Stimulated activated CD4-positive, alpha-beta T cell treated with anti-CD3 and anti-CD28 coated beads, Interleukin-1b, Interleukin-23, amount 100 ng/mL, for 1 hour (primary cell): ENCODE measurements around the gene POLR2E.

Experiments
- DNase-seq, 2 donors: peaks; one replicate each; pipeline ENCODE4 v3.0.0-alpha.2; 2020; ENCODE audit warnings: low read depth in 2 of 2

Gene POLR2E

DNA sequence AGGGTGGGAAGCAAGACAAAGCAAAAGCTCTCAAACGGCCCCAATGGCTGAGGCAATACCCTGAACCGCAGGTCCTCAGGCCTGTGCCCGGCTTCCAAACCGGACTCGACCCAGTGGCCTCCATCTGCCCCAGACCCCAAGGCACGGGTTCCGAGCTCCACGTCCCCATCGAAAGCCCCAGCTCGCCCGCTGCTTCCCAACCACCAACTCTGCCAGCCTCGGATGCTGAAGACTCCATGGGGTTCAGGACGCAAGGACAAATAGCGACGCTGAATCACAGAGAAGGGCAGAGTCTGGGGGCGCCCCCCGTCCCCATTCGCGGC is 559 bp downstream of the POLR2E start:
- DNase-seq, result no peak

DNA sequence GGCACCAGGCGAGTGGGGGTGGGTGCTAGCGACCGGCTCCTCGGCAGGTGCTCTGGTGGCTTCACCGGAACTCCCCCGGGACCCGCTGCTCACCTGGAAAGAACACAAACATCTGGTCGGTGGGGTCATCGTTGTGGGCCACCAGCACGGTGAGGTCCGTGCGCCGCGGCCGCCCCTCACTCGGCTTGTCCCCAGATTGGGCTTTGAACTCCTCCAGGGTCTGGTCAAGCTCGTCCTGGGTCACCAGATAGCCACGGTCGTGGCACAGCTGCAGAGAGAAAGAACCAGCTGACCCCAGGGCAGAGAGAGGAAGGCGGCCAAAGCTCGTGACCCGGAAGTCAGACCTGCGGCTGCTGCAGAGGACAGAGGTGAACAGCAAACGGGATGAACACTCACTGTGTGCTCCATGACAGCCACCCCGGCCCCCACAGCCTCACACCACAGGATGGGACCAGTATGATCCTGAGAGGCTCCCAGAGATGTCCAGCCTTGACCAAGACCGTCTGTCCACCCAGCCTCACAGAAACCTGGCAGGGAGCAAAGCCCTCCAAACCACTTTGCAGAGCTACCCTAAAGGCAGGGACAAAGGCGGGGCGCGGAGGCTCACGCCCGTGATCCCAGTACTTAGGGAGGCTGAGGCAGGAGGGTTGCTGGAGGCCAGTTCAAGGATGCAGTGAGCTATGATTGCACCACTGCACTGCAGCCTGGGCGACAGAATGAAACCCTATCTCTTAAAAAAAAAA is 1.2 kb downstream of the POLR2E start:
- no peak for DNase-seq

DNA sequence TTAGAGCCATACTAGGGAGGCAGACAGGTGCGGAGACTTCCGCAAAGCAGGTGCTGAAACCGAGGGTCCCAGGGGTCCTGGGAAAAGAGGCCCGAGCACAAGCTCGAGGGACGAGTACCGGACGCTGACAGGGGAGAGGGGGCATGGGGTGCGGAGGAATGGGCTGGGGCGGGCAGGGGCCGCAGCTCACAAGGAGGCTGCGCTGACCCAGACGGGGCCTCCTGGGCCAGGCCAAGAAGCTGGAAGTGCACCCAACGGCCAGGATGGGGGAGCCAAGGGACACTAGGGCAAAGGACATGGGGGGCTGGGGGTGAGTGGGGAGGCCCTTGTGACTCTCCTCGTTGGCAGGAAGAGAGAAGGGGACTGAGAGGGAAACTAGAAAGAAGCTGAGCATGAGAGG is 1.8 kb downstream of the POLR2E start:
- no peak for DNase-seq

DNA sequence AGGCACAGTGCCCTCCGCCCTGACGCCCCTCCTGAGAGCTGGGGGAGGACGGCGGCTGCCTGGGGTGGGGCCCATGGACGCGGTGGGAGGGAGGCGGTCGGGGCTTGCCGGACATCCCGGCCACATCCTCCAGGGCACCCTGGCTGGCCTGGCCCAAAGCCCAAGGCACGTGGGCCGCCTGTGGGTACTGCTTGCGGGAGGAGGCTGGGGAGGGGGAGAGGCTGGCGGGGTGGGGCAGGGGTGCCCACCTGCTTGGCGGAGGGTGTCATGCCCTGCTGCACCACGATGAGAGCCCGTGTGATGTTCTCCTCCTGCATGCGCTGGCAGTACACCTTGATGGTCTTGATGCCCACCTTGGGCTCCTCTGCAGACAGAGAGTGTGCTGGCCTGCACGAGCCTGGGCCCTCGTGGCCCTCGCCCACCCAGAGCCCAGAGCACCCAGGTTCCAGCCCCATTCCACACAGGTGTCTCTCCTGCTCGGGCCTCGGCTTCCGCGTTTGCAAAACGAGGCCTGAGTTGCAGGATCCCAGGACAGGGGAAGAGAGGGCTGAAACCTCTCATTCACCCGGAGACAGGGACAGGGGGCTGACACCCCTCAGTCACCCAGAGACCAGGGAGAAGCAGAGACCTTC is 3.5 kb downstream of the POLR2E start:
- no peak for DNase-seq

DNA sequence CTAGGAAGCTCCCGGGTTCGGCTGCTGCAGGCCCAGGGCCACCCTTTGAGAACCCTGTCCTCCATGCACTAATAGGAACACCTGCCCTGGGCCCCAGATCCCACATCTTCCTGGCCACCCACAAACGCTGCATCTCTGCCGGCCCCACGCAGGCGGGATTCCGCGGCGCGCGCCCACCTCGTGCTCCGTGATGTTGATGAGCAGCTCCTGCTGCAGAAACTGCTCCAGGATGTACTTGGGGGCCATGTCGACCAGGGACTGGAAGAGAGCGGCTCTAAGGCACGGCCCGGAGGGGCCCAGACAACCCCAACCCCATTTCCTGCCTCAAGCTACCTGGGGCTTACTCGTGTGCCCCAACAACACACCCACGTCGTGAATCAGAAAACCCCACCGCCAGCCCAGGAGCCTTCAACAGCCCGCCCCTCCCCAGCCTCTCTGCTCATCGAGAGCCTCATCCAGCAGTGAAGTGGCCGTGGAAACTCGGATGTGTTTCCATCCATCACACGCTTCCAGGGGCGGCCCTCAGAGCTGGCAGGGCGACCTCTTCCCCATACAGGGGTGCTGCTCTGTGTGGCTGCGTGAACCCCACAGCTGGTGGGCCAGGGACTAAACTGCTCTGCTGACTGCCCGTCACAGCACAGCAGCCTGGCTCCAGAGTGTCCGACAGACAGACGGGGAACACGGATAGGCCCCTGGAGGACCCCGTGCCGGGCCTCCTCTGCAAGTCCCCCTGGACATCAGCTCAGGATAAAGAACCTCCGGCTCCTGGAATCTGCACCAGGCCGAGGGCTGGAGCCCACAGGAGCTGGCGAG is 4.2 kb downstream of the POLR2E start:
- DNase-seq, result no peak

DNA sequence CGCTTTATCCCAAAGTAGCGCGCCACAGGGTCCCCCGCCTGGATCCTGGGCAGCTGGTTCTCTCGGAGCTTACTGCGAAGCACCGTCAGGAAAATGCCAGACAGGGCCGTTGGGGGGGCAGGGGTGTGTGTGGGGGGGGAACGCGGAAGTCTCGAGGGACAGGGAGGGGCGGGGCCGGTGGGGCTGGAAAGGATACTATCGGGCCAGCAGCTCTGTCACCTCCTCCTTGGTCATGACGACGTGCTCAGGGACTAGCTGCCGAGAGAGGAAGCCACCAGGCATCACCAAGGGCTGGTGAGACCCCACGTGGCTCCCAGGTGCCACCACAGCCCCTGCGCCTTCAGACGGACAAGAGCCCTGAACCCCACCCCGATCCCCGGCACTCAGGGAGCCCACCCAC is 5.3 kb downstream of the POLR2E start:
- DNase-seq, result no peak

DNA sequence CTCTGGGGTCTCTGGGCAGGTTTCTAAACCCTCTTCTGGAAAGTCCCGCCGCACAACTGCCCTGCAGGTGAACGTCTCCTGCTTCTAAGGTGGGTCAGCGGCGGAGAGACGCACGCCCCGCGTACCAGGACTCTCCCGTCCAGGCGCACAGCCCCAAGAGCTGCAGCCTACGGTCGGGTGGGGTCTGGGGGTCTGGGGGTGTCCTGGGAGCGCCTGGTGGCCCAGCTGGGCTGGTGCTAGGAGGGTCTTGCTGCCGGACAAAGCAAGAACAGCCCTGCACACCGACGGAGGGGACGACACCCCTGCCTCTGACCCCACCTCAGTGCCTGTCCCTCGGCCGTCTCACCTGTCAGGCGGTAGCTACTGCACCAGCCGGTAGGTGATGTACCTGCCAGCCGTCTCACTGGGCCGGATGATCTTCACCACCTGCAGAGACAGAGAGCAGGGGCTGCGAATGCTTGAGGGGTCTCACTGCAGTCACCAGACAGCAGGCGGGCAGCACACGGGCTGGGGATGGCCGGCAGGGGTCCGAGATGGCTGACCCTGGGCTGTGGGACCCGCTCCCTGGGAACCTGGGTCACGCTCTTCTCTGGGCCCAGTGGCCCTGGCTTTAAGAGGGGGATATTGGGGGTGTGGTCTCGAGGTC is 5.9 kb downstream of the POLR2E start:
- DNase-seq, result no peak

DNA sequence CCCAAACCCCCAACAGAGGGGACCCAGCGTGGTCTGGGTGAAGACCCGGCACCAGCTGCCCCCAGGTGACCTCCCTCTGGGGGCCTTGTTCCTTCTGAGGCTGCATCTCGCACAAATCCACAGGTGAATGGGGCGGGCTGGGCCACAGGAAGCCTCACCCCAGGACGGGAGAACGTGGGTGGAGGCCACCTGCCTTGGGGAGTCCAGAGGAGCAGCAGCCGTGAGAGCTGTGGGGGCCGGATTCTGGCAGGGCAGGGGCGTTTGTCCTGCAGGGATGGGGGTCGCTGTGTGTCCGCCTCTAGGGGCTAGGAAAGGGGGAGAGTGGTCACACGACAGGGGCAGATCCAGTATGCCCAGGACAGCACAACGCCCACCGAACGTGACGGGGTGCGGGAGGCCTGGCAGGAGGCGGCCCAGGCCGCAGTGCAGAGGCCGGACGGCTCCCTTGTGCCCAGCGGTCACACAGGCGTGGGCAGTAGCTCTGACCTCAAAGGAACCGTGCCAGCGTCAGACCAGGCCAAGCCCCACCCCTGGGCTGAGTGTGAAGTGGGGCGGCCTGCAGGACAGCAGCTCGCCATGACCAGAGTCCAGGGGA is 6.7 kb downstream of the POLR2E start:
- DNase-seq, result no peak

DNA sequence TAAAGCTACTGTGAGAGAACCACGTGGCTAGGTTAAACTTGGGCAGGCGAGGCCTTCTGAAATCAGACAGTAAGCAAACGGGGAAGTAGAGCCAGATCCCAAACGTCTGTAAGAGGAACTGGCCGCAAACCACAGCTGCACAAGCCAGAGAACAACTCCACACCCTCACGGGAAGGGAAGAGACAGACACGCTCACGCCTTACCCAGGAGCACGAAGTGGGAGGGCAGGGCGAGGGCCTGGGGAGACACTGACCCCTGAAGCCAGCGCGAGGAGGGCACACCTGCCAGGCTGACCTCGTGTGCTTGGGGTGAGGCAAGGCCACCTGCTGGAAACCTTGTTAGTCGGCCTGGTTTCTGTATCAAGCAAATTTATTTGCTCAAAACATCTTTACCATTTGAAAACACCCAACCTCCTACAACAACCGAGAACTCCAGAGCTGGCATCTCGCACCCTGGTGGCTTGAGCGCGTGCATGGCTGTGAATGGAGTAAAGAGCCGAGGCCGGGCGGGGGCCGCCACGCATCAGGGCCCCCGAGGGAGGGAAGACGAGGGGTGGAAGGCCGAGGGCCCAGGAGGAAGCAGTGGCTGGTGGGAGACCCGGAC is 7.3 kb downstream of the POLR2E start:
- DNase-seq, result no peak

DNA sequence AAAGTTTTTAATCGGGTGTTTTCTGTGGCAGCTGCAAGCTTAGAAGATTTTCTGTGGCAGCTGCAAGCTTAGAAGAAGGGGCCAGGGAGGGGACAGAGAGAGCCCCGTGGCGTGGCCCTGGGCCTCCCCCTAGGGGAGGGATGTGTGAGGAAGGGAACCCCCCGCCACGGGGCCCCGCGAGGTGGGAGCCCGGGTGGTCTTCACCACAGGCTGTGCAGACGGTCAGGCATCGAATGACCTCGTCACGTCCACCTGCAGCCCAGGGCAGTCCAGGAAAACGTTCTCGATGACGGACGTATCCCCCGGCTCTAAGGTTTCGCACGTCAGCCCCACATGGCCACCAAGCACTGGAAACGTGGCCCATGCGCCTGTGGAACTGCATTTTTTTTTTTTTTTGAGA is 8.6 kb downstream of the POLR2E start:
- DNase-seq, result no peak

DNA sequence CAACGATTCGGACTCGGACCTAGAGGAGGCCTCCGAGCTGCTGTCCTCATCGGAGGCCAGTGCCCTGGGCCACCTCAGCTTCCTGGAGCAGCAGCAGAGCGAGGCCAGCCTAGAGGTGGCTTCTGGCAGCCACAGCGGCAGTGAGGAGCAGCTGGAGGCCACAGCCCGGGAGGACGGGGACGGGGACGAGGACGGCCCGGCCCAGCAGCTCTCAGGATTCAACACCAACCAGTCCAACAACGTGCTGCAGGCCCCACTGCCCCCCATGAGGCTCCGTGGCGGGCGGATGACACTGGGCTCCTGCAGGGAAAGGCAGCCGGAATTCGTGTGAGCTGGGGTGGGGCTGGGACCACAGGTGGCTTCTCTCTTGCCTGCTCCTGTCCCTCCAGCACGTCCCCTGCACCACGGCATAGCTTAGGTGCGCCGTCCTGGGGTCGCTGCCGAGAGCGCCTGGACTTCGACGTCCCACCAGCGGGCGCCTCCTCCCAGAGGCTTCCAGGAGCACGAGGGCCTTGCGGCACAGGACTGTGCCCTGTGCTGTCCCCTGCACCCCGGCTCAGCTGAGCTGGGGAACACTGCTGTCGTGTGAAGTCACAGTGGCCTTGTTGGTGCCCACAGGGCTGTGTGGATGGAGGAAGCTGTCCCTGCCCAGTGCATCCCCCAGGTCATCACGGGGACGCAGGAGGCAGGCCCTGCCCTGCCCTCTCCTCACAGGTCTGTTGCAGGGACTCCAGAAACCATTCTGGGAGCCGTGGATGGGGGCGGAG is 9.3 kb downstream of the POLR2E start:
- no peak for DNase-seq

DNA sequence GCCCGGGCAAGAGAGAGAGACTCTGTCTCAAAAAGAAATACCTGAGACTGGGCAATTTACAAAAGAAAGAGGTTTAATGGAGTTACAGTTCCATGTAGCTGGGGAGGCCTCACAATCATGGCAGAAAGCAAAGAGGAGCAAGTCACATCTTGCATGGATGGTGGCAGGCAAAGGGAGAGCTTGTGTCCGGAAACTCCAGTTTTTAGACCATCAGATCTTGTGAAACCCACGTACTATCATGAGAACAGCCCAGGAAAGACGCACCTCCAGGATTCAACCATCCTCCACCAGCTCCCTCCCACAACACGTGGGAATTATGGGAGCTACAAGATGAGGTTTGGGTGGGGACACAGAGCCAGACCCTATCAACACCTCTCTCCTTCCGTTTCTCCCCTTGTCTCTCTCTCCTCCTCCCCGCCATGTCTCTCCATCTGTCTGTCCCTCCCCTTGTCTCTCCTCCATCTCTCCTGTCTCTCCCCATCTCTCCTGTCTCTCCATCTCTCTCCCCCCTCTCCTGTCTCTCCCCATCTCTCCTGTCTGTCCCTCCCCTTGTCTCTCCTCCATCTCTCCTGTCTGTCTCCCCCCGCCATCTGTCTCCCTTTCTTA is 10.0 kb downstream of the POLR2E start:
- no peak for DNase-seq

DNA sequence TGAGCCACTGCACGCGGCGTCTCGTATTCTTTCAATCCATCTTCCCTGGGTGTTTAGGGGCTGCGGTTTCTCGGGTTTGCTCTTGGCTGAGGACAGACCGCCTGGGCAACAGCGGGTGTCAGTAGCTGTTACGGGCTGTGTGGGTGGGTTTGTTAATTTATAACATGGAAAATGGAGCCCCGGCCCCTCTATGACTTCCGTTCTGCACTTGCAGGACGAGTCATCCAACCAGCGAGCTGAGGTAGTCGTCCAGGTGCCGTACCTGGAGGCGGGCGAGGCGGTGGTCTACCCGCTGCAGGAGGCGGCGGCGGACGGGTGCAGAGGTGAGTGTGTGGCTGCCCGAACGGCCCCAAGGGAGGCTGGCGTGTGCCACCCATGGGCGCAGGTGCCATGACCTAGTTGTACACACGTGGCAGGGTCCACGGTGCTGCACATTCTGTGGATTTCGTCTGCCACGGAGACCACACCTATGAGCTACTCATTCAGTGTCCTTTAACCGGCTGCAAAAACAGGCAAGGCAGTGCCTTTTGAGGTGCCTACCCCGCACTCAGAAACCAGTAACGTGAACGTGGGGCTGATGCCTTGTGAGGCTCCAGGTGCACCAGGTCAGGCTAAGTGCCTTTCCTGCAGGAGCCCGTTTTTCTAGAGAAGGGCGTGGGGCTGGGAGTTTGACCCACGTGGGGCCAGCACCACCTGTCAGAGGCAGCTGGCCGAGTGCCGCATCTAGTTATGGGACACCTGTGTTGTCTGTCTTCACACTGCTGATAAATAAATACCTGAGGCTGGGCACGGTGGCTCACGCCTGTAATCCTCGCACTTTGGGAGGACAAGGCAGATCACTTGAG is 10.9 kb downstream of the POLR2E start:
- DNase-seq, result no peak

DNA sequence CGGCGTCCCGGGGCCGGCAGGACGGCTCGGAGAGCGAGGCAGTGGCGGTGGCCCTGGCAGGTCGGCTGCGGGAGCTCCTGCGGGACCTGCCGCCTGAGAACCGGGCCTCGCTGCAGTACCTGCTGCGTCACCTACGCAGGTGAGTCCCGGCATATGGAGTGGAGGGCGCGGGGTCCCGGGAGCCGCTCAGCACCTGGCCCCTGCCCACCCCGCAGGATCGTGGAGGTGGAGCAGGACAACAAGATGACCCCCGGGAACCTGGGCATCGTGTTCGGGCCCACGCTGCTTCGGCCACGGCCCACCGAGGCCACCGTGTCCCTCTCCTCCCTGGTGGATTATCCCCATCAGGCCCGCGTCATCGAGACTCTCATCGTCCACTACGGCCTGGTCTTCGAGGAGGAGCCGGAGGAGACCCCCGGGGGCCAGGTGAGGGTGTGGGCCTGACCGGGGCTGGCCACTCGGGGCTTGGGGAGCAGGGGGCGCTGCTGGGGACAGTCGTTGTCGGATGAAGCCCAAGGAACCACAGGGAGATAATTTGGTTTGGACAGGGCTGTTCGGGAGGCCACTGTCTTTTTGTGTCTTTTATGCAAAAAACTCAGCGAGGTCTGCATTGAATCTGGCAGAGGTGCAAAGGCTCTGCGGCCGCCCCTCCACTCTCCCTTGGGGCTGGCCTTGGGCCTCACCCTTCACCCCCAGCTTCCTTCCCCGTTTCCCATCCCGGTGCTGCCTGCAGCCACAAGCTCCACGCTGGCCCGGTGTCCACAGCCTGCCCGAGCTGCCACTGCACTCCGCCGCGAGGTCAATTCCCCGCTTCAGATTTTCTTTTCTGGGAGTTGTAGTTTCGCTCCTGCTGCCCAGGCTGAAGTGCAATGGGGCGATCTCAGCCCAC is 12.0 kb downstream of the POLR2E start:
- no peak for DNase-seq

DNA sequence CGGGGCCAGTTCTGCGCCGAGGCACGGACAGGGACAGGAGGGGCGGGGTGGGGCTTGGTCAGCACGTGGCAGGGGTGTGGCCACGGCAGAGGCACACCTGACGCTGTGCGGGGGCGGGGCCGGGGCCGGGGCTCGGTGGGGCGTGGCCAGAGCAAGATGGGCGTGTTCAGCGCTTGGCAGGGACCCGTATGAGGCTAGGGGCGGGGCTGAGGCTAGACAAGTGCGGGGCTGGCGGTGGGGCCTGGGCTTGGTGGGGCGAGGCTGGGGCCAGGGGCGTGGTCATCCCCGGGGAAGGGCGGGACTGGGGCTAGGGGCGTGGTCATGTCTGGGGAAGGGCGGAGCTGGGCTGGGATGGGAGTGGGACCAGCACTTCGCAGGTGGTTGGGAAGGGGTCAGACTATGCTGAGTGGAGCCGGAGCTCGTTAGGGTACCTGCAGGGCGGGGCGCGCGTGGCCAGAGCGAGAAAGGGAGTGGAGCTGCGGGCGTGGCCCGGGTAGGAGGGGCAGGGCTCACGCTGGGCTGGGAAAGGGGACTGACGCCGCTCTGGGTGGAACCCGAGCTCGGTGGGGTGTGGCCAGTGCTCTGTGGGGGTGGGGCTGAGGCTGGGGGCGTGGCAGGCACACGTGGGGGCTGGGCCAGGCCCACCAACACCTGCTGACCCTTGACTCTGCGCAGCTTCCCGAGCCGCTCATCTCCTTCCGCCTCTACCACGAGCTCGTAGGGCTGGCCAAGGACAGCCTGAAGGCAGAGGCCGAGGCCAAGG is 12.8 kb downstream of the POLR2E start:
- peak; percentile 50 to 72 for DNase-seq

DNA sequence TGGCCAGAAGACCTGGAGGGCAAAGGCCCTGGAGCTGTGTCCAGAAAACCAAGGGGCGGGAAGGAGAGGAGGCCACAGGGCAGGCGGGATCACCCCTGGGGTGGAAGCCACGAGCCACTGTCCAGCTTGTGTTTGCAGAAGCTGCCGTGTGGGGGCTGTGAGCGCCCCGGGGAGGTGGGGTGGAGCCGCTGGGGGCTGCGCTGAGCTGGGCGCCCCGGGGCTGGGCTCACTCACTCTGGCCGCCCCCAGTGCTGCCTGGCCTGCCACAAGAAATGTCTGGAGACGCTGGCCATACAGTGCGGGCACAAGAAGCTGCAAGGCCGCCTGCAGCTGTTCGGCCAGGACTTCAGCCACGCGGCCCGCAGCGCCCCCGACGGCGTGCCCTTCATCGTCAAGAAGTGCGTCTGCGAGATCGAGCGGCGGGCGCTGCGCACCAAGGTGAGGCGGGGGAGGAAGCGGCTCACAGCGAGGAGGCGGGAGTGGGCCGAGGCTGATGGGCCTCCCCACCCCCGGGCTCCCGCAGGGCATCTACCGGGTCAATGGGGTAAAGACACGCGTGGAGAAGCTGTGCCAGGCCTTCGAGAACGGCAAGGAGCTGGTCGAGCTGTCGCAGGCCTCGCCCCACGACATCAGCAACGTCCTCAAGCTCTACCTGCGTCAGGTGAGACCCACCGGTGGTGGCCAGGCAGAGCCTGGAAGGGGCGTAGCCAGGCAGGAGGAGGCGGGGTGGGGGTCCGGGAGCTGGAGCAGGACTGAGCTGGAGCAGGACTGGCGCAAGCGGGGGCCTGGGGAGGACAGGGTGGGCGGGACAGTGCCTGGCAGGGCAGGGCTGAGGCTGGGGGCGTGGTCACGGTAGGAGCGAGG is 13.6 kb downstream of the POLR2E start:
- DNase-seq, result no peak
